Hepatocyte (in vitro differentiated cells): ENCODE measurements around the gene OR5A2.

Experiments
- CTCF ChIP-seq: fragments of 200-600 bp; sonication (generic); IDR thresholded peaks from 2 replicates; pipeline ENCODE4 v1.5.1; 2016; ENCODE audit warnings: antibody characterized with exemption, mild to moderate bottlenecking; ENCODE audit not compliant: poor library complexity
- EZH2 ChIP-seq: fragments of 200-600 bp; sonication (generic); IDR thresholded peaks from 2 replicates; pipeline ENCODE4 v1.6.1; 2016; ENCODE audit warnings: antibody characterized with exemption, mild to moderate bottlenecking, borderline replicate concordance
- EZH2phosphoT487 ChIP-seq: fragments of 200-600 bp; sonication (generic); IDR thresholded peaks from one replicate; pipeline ENCODE4 v1.6.1; 2018; ENCODE audit warnings: antibody characterized with exemption, mild to moderate bottlenecking, low read depth, moderate library complexity; ENCODE audit not compliant: unreplicated experiment, severe bottlenecking

- TF ChIP-seq CTCF (no peak), EZH2 (no peak), EZH2phosphoT487 (no peak)
Measured at GRCh38 chr11:59425131-59425530, 1.1 kb downstream of the OR5A2 start.
